Astrocyte (in vitro differentiated cells and primary cell): ENCODE measurements around the gene ITPR2.

Source experiments
- CTCF ChIP-seq: IDR thresholded peaks from 2 replicates; pipeline ENCODE4 v1.5.1; 2011; ENCODE audit warnings: low read depth, mild to moderate bottlenecking, inconsistent platforms, low read length, moderate library complexity; ENCODE audit not compliant: insufficient read depth
- EZH2 ChIP-seq: IDR thresholded peaks from 2 replicates; pipeline ENCODE4 v1.6.1; 2012; ENCODE audit warnings: mild to moderate bottlenecking, low read length, inconsistent platforms; ENCODE audit not compliant: insufficient read depth

GRCh38 chr12:26580619-26581018 lies 252.4 kb downstream of the ITPR2 start:
- no peak for TF ChIP-seq CTCF
- TF ChIP-seq EZH2, result no peak
